ENCODE data around the gene UST. TPM values are rescaled to one million over a fixed set of nuclear protein-coding genes. Genes with fewer than 3 reads are reported as not detected.

UST gene
- total RNA-seq, 1 experiment from 2014 or later = 32.1 TPM

DNA sequence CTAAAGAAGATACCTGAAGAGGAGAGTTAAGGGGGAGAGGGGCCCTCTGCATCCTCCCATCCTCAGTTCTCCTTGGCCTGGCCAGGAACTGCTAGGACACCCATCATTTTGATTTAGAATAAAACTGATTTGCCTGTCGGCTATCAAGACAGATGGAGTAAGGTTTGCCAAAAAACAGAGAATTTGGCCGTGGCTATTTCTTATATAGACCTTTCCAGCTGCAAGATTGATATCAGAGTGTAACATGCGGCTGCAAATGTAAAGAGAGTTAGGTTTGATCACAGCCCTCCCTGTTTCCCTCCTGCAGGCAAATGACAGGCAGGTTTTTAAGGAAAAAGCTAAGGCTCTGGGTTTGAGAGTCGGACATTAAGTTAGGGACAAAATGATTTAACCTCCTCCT is 344.1 kb downstream of the UST start (continued):
- TF ChIP-seq, protein P1, sequence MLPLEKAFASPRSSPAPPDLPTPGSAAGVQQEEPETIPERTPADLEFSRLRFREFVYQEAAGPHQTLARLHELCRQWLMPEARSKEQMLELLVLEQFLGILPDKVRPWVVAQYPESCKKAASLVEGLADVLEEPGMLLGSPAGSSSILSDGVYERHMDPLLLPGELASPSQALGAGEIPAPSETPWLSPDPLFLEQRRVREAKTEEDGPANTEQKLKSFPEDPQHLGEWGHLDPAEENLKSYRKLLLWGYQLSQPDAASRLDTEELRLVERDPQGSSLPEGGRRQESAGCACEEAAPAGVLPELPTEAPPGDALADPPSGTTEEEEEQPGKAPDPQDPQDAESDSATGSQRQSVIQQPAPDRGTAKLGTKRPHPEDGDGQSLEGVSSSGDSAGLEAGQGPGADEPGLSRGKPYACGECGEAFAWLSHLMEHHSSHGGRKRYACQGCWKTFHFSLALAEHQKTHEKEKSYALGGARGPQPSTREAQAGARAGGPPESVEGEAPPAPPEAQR (CRISPR knock-in tag; IDR thresholded peaks at IDR 0.05) = no peak
- TF ChIP-seq, protein P2, sequence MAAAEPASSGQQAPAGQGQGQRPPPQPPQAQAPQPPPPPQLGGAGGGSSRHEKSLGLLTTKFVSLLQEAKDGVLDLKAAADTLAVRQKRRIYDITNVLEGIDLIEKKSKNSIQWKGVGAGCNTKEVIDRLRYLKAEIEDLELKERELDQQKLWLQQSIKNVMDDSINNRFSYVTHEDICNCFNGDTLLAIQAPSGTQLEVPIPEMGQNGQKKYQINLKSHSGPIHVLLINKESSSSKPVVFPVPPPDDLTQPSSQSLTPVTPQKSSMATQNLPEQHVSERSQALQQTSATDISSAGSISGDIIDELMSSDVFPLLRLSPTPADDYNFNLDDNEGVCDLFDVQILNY (CRISPR knock-in tag; IDR thresholded peaks at IDR 0.05) = no peak

DNA sequence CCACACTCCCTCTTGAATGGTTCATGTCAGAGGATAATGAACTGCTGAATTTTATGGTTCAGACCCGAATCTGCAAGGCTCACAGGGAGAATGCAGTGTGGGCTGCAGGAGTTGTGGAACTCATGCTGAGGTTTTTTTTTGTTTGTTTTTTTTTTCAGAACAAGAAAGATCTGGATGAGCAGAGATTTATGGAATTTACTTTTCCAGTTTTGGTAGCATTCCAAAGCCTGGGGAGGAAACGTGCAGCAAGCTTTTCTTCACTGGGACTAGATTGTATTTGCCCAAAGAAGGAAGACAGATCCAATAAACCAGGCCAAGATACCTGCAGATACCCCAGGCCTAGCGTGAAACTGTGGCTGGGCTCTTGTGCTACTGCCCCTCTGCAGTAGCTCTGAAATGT is 346.8 kb downstream of the UST start:
- Mint-ChIP-seq H3K36me3 (peaks cover 7% of the 10 kb centered on the region), H3K9me3 (peaks cover 13% of the 10 kb centered on the region), H3K27ac (no peak overlapping the region), H3K4me1 (peaks cover 16% of the 10 kb centered on the region), H3K27me3 (ENCODE audit: low read depth) (0 out of 2 replicates have a peak, but pooled peaks cover 4% of the 10 kb centered on the region), H3K4me3 (no peak overlapping the region)
- ATAC-seq (no peak), DNase-seq (ENCODE audit: low spot score) (no peak)
- CTCF ChIA-PET = interaction anchor here (1.0 to 1.9 kb wide), 2 partner anchors 11 to 339 kb away, joined by 4 to 9 read pairs; no protein-coding TSS in a partner anchor
- POLR2A ChIA-PET = interaction anchor here (1.2 kb wide), 1 partner anchor 11 kb away, joined by 3 read pairs; no protein-coding TSS in a partner anchor
- TF ChIP-seq OVOL2 (CRISPR knock-in tag; IDR thresholded peaks at IDR 0.05; ENCODE audit: borderline replicate concordance) (no peak), FOXJ3 (CRISPR knock-in tag; IDR thresholded peaks at IDR 0.05; ENCODE audit: borderline replicate concordance) (no peak), NFYB (CRISPR knock-in tag; conservative IDR thresholded peaks at IDR 0.05; ENCODE audit: low read depth) (no peak), JUN (CRISPR knock-in tag; IDR thresholded peaks at IDR 0.05) (no peak)
- TF ChIP-seq, protein P3, sequence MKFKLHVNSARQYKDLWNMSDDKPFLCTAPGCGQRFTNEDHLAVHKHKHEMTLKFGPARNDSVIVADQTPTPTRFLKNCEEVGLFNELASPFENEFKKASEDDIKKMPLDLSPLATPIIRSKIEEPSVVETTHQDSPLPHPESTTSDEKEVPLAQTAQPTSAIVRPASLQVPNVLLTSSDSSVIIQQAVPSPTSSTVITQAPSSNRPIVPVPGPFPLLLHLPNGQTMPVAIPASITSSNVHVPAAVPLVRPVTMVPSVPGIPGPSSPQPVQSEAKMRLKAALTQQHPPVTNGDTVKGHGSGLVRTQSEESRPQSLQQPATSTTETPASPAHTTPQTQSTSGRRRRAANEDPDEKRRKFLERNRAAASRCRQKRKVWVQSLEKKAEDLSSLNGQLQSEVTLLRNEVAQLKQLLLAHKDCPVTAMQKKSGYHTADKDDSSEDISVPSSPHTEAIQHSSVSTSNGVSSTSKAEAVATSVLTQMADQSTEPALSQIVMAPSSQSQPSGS (CRISPR knock-in tag; IDR thresholded peaks at IDR 0.05; ENCODE audit: borderline replicate concordance, low read depth) = no peak
- TF ChIP-seq, protein P4, sequence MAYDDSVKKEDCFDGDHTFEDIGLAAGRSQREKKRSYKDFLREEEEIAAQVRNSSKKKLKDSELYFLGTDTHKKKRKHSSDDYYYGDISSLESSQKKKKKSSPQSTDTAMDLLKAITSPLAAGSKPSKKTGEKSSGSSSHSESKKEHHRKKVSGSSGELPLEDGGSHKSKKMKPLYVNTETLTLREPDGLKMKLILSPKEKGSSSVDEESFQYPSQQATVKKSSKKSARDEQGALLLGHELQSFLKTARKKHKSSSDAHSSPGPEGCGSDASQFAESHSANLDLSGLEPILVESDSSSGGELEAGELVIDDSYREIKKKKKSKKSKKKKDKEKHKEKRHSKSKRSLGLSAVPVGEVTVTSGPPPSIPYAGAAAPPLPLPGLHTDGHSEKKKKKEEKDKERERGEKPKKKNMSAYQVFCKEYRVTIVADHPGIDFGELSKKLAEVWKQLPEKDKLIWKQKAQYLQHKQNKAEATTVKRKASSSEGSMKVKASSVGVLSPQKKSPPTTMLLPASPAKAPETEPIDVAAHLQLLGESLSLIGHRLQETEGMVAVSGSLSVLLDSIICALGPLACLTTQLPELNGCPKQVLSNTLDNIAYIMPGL (CRISPR knock-in tag; IDR thresholded peaks at IDR 0.05) = no peak

DNA sequence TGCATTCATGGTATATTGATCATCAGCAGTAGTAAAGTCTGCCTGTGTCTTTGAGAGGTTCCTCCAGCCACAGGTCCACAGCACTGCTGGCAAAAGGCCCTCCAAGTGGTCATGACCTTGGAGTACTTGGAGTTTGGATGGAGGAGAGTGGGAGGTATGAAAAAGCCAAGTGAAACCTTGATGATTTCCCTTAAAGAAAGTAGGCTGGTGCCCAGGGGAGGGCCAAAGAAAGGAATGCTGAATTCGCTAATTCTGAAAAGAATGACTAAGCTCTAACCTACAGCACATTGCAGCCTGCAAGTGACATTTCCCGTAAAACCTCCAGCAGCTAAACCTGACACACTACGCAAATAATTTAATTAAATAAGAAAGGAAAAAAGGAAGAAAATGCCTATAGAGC is 347.3 kb downstream of the UST start:
- no peak for DNase-seq (ENCODE audit: low spot score)

More for the DNA sequence above, 347.3 kb downstream of the UST start:
- H3K4me1 Mint-ChIP-seq = peaks cover 16% of the 10 kb centered on the region
- no peak overlapping the region for H3K4me3 Mint-ChIP-seq
- ChIA-PET POLR2A (interaction anchor here (1.2 kb wide), 1 partner anchor 12 kb away, joined by 3 read pairs; no protein-coding TSS in a partner anchor), CTCF (interaction anchor here (1.0 to 1.9 kb wide), 2 partner anchors 12 to 338 kb away, joined by 4 to 9 read pairs; no protein-coding TSS in a partner anchor)
- TF ChIP-seq PRRX2 (CRISPR knock-in tag; IDR thresholded peaks at IDR 0.05) (no peak), TP53 (CRISPR knock-in tag; IDR thresholded peaks at IDR 0.05) (no peak), NR2C2 (CRISPR knock-in tag; IDR thresholded peaks at IDR 0.05) (no peak), FOXJ3 (CRISPR knock-in tag; IDR thresholded peaks at IDR 0.05; ENCODE audit: borderline replicate concordance) (no peak), NR1H2 (CRISPR knock-in tag; IDR thresholded peaks at IDR 0.05) (no peak)
- TF ChIP-seq, protein P5, sequence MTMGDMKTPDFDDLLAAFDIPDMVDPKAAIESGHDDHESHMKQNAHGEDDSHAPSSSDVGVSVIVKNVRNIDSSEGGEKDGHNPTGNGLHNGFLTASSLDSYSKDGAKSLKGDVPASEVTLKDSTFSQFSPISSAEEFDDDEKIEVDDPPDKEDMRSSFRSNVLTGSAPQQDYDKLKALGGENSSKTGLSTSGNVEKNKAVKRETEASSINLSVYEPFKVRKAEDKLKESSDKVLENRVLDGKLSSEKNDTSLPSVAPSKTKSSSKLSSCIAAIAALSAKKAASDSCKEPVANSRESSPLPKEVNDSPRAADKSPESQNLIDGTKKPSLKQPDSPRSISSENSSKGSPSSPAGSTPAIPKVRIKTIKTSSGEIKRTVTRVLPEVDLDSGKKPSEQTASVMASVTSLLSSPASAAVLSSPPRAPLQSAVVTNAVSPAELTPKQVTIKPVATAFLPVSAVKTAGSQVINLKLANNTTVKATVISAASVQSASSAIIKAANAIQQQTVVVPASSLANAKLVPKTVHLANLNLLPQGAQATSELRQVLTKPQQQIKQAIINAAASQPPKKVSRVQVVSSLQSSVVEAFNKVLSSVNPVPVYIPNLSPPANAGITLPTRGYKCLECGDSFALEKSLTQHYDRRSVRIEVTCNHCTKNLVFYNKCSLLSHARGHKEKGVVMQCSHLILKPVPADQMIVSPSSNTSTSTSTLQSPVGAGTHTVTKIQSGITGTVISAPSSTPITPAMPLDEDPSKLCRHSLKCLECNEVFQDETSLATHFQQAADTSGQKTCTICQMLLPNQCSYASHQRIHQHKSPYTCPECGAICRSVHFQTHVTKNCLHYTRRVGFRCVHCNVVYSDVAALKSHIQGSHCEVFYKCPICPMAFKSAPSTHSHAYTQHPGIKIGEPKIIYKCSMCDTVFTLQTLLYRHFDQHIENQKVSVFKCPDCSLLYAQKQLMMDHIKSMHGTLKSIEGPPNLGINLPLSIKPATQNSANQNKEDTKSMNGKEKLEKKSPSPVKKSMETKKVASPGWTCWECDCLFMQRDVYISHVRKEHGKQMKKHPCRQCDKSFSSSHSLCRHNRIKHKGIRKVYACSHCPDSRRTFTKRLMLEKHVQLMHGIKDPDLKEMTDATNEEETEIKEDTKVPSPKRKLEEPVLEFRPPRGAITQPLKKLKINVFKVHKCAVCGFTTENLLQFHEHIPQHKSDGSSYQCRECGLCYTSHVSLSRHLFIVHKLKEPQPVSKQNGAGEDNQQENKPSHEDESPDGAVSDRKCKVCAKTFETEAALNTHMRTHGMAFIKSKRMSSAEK (CRISPR knock-in tag; IDR thresholded peaks at IDR 0.05; ENCODE audit: borderline replicate concordance) = no peak
- TF ChIP-seq, protein P6, sequence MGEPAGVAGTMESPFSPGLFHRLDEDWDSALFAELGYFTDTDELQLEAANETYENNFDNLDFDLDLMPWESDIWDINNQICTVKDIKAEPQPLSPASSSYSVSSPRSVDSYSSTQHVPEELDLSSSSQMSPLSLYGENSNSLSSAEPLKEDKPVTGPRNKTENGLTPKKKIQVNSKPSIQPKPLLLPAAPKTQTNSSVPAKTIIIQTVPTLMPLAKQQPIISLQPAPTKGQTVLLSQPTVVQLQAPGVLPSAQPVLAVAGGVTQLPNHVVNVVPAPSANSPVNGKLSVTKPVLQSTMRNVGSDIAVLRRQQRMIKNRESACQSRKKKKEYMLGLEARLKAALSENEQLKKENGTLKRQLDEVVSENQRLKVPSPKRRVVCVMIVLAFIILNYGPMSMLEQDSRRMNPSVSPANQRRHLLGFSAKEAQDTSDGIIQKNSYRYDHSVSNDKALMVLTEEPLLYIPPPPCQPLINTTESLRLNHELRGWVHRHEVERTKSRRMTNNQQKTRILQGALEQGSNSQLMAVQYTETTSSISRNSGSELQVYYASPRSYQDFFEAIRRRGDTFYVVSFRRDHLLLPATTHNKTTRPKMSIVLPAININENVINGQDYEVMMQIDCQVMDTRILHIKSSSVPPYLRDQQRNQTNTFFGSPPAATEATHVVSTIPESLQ (CRISPR knock-in tag; IDR thresholded peaks at IDR 0.05) = no peak
- H3K36me3 Mint-ChIP-seq = peaks cover 10% of the 10 kb centered on the region
- H3K27me3 Mint-ChIP-seq (ENCODE audit: low read depth) = 0 out of 2 replicates have a peak, but pooled peaks cover 4% of the 10 kb centered on the region
- ATAC-seq = peak; percentile 80
- no peak overlapping the region for H3K27ac Mint-ChIP-seq
- peaks cover 18% of the 10 kb centered on the region for H3K9me3 Mint-ChIP-seq

All from WTC11 (cell line).